A549 (cell line): ENCODE results near the gene IFT43.

Source experiments
- CEBPB ChIP-seq, 2 experiments: fragments of >200 bp in 1 of 2; sonication (Bioruptor Twin) in 1 of 2; formaldehyde crosslinking in 1 of 2; IDR thresholded peaks; 2 replicates each; pipeline ENCODE4 v1.6.1; 2012 to 2016
- MYC ChIP-seq: IDR thresholded peaks from 2 replicates; pipeline ENCODE4 v1.6.1; 2012; ENCODE audit warnings: mild to moderate bottlenecking, inconsistent platforms, low read length, improper control_type of control experiment, borderline replicate concordance
- SREBF2 ChIP-seq: fragments of 450-650 bp; IDR thresholded peaks from 2 replicates; pipeline ENCODE4 v1.6.1; 2014; ENCODE audit warnings: mild to moderate bottlenecking, moderate library complexity
- ZC3H11A ChIP-seq: fragments of 450-650 bp; IDR thresholded peaks from 2 replicates; pipeline ENCODE4 v1.6.1; 2014; ENCODE audit warnings: antibody characterized with exemption, mild to moderate bottlenecking
- TF ChIP-seq, protein P1 (sequence below): fragments of >200 bp; sonication (Bioruptor Twin); formaldehyde crosslinking; IDR thresholded peaks from 3 replicates; pipeline ENCODE4 v1.5.1; 2016

DNA sequence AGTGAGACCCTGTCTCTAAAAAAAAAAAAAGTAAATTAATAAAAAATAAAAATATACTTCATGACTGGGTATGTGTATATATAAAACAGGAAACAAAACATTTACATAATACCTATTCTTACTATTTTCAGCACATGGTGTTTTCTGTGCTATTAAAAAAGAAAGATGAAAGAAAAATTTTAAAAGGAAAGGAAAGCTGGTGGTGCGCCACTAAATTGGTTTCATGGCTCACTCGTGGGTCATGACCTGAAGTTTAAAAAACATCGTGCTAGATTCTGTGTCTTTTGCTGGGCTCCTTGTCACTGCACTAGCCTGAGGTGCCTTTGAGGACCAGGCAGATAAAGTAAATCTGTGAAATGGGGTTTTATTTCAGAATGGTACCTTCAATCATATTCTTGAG lies 69.8 kb downstream of the IFT43 start:
- TF ChIP-seq MYC (no peak), CEBPB (IDR thresholded peaks at IDR 0.05) (no peak), SREBF2 (no peak), ZC3H11A (no peak)
- TF ChIP-seq, protein P1, sequence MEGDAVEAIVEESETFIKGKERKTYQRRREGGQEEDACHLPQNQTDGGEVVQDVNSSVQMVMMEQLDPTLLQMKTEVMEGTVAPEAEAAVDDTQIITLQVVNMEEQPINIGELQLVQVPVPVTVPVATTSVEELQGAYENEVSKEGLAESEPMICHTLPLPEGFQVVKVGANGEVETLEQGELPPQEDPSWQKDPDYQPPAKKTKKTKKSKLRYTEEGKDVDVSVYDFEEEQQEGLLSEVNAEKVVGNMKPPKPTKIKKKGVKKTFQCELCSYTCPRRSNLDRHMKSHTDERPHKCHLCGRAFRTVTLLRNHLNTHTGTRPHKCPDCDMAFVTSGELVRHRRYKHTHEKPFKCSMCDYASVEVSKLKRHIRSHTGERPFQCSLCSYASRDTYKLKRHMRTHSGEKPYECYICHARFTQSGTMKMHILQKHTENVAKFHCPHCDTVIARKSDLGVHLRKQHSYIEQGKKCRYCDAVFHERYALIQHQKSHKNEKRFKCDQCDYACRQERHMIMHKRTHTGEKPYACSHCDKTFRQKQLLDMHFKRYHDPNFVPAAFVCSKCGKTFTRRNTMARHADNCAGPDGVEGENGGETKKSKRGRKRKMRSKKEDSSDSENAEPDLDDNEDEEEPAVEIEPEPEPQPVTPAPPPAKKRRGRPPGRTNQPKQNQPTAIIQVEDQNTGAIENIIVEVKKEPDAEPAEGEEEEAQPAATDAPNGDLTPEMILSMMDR, result no peak
